Measurements from ENCODE around the gene MRPL36. TPM values are rescaled to one million over a fixed set of nuclear protein-coding genes. Genes with fewer than 3 reads are reported as not detected.

The MRPL36 gene
- total RNA-seq: 10 to 100 TPM; 26.7 to 37.4 (median 32.7) TPM

DNA sequence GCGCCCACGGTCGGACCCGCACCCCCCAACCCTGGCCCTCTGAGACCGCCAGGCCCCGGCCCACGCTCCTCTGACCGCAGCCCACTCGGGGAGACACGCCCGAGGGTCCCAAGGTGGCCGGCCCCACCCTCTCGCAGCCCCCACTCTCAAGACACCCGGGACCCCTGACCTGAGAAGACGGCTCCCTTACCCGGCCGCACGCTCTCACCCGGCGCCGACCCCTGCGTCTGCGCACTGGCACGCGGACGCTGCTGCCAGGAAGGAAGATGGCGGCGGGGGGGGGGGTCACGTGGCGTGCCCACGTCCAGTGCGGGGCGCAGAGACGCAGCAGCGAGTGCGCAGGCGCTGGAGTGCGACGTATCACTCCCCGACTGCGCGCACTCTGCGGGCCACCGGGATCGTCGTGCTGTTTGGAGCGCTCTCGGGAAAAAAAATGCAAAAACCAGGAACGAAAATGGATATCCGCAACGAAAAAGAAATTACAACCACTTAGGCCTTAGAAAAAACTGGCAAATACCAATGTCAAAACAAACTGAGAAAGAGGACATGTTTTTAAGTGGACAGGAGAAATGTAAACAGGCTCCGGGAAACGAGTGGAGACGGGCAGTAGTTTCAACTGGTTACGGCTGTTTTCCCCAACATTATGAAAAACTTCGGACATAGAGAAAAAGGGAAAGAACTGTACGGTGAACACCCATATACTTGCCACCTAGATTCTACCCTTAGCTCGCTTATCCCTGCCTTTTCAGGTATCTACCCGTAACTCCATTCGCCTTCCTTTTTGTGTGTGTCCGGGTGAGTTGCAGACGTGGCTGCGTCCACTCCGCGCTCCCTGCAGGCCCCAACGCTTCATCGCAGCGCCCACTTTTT, at the start of gene MRPL36:
TSS of gene MRPL36 (minus strand) at position 236 of the 870 bp plus-strand sequence. CDS start 902 bp downstream, outside the sequence.
- peaks cover 12 to 38% (median 21%) of the 10 kb centered on the region in 4 donors for H3K4me1 ChIP-seq
- H3K27ac ChIP-seq: peak within 1 kb of the TSS; percentile 84 to 90 (median 88)
- H3K9me3 ChIP-seq: no peaks in the 10 kb centered on the region
- no peaks in the 10 kb centered on the region for H3K27me3 ChIP-seq
- 10 to 17% methylated on average over 30 to 55 of the region's 68 CpGs for WGBS, 2 donors (ENCODE audit: low coverage in 1 of 2)
- peak within 1 kb of the TSS; percentile 65 to 96 (median 80) for H3K4me3 ChIP-seq
- intact Hi-C loops (cut with DNase I; ENCODE audit: low total_unique reads) (no loop called here), in situ Hi-C loops (cut with MboI; ENCODE audit: low pct_ligation_motif_present in 1 of 4, low pct_unique_long_range_greater_than_20kb in 1 of 4, low sequenced_read_pairs in 3 of 4) (no loop called here)
- H3K36me3 ChIP-seq: peaks cover 0 to 14% (median 7%) of the 10 kb centered on the region in 4 donors
- peak; percentile 94 for DNase-seq
- peak; percentile 90 for TF ChIP-seq POLR2A (IDR thresholded peaks at IDR 0.05)
- TF ChIP-seq EP300 (IDR thresholded peaks at IDR 0.05; ENCODE audit: low read depth): no peak
- no peak for TF ChIP-seq CTCF (IDR thresholded peaks at IDR 0.05)
- peak; percentile 92 to 97 (median 94) for TF ChIP-seq POLR2AphosphoS5 (IDR thresholded peaks at IDR 0.05)

GRCh38 chr5:1847611-1848010, 48.0 kb upstream of the MRPL36 start:
- no peaks in the 10 kb centered on the region for H3K4me1 ChIP-seq
- no peak overlapping the region for H3K27ac ChIP-seq
- DNase-seq: no peak
- H3K9me3 ChIP-seq: no peaks in the 10 kb centered on the region
- 76% methylated on average over 9 of the region's 9 CpGs; no CpG with 5 or more reads in 1 of the 2 donors for WGBS, 2 donors (ENCODE audit: low coverage in 1 of 2)
- intact Hi-C loops (cut with DNase I; ENCODE audit: low total_unique reads) (no loop called here), in situ Hi-C loops (cut with MboI; ENCODE audit: low pct_ligation_motif_present in 1 of 4, low pct_unique_long_range_greater_than_20kb in 1 of 4, low sequenced_read_pairs in 3 of 4) (no loop called here)
- H3K36me3 ChIP-seq: no peaks in the 10 kb centered on the region
- TF ChIP-seq EP300 (IDR thresholded peaks at IDR 0.05; ENCODE audit: low read depth): no peak
- TF ChIP-seq CTCF (IDR thresholded peaks at IDR 0.05): no peak
- TF ChIP-seq POLR2AphosphoS5 (IDR thresholded peaks at IDR 0.05): no peak
- no peak for TF ChIP-seq POLR2A (IDR thresholded peaks at IDR 0.05)
- H3K4me3 ChIP-seq: no peak overlapping the region
- H3K27me3 ChIP-seq: peaks cover 51% of the 10 kb centered on the region

- TF ChIP-seq POLR2A (IDR thresholded peaks at IDR 0.05) (no peak), EP300 (IDR thresholded peaks at IDR 0.05; ENCODE audit: low read depth) (no peak), CTCF (IDR thresholded peaks at IDR 0.05) (no peak), POLR2AphosphoS5 (IDR thresholded peaks at IDR 0.05) (no peak)
- Histone ChIP-seq H3K36me3 (no peaks in the 10 kb centered on the region), H3K27me3 (peaks cover 50% of the 10 kb centered on the region), H3K27ac (no peak overlapping the region), H3K9me3 (no peaks in the 10 kb centered on the region), H3K4me1 (no peaks in the 10 kb centered on the region), H3K4me3 (no peak overlapping the region)
- no peak for DNase-seq
- intact Hi-C loops (cut with DNase I; ENCODE audit: low total_unique reads) (no loop called here), in situ Hi-C loops (cut with MboI; ENCODE audit: low pct_ligation_motif_present in 1 of 4, low pct_unique_long_range_greater_than_20kb in 1 of 4, low sequenced_read_pairs in 3 of 4) (no loop called here)
- 70% methylated on average over 2 to 10 of the region's 10 CpGs for WGBS, 2 donors (ENCODE audit: low coverage in 1 of 2)
These were observed 47.4 kb upstream of the MRPL36 start for GRCh38 chr5:1847056-1847455.

DNA sequence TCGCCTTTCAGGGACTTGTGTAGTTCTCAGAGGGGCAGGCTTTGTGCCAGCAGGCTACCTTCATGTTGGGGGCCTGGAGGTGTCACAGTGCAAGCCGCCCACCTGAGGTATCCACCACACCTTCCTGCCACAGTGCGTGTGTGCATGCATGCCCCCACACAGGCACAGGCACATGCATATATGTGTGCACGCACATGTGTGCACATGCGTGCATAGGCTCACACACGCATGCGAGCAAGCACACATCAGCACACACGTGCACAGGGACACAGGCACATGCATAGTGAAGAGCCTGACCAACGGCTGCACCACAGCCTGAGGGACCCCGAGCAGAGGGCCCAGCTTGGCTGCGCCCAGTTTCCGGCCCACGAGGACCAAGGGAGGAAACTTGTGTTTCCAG, 46.9 kb upstream of the MRPL36 start:
- Histone ChIP-seq H3K4me1 (no peaks in the 10 kb centered on the region), H3K27me3 (peaks cover 48% of the 10 kb centered on the region), H3K4me3 (no peak overlapping the region), H3K9me3 (no peaks in the 10 kb centered on the region), H3K27ac (no peak overlapping the region), H3K36me3 (no peaks in the 10 kb centered on the region)
- TF ChIP-seq POLR2AphosphoS5 (IDR thresholded peaks at IDR 0.05) (no peak), POLR2A (IDR thresholded peaks at IDR 0.05) (no peak), CTCF (IDR thresholded peaks at IDR 0.05) (no peak), EP300 (IDR thresholded peaks at IDR 0.05; ENCODE audit: low read depth) (no peak)
- WGBS, 2 donors (ENCODE audit: low coverage in 1 of 2): 91% methylated on average over 12 of the region's 13 CpGs; no CpG with 5 or more reads in 1 of the 2 donors
- intact Hi-C loops (cut with DNase I; ENCODE audit: low total_unique reads): no loop called here
- in situ Hi-C loops (cut with MboI; ENCODE audit: low pct_ligation_motif_present in 1 of 4, low pct_unique_long_range_greater_than_20kb in 1 of 4, low sequenced_read_pairs in 3 of 4): no loop called here
- DNase-seq: no peak
